22Rv1 (cell line): ENCODE results near the gene AFF4.

Experiments used
- CTCF ChIP-seq: fragments of 450-650 bp; IDR thresholded peaks from 2 replicates; pipeline ENCODE4 v1.5.1; 2017; ENCODE audit warnings: mild to moderate bottlenecking
- ZFX ChIP-seq: fragments of 450-650 bp; IDR thresholded peaks from 2 replicates; pipeline ENCODE4 v1.6.1; 2017; ENCODE audit warnings: antibody characterized with exemption, borderline replicate concordance

- TF ChIP-seq CTCF (no peak), ZFX (no peak)
Observed at GRCh38 chr5:132841305-132841704, 122.1 kb downstream of the AFF4 start.
